Spleen (tissue), 11 donors: Measurements from ENCODE around the gene GTPBP1. TPM values are rescaled to one million over a fixed set of nuclear protein-coding genes. Genes with fewer than 3 reads are reported as not detected.

Source experiments
- DNase-seq: peaks from one replicate; pipeline ENCODE4 v3.0.0-alpha.2; 2020
- H3K27ac ChIP-seq, 8 donors: fragments of 200-600 bp; sonication (generic) in 7 of 8; 1 replicate in 4 of 8; 2 replicates in 4 of 8; pipeline versions ENCODE4 v1.5.0 to v1.8.0; 2016 to 2021; ENCODE audit warnings: inconsistent platforms in 4 of 8, mild to moderate bottlenecking in 4 of 8, moderate library complexity in 1 of 8
- H3K27me3 ChIP-seq, 7 donors: fragments of 200-600 bp; sonication (generic) in 6 of 7; replicated peaks in 1 of 7; 1 replicate in 4 of 7; 2 replicates in 3 of 7; pipeline versions ENCODE4 v1.5.0 to v1.8.0; 2016 to 2021; ENCODE audit warnings: inconsistent platforms in 3 of 7, mild to moderate bottlenecking in 1 of 7
- H3K36me3 ChIP-seq, 6 donors: fragments of 200-600 bp; sonication (generic) in 5 of 6; 1 replicate in 4 of 6; 2 replicates in 2 of 6; pipeline versions ENCODE4 v1.5.0 to v1.8.0; 2016 to 2021; ENCODE audit warnings: inconsistent platforms in 2 of 6
- H3K4me1 ChIP-seq, 6 donors: fragments of 200-600 bp; sonication (generic) in 5 of 6; 1 replicate in 3 of 6; 2 replicates in 3 of 6; pipeline versions ENCODE4 v1.5.0 to v1.8.0; 2016 to 2021; ENCODE audit warnings: inconsistent platforms in 3 of 6
- H3K4me3 ChIP-seq, 8 donors: fragments of 200-600 bp; sonication (generic) in 7 of 8; 1 replicate in 4 of 8; 2 replicates in 4 of 8; pipeline versions ENCODE4 v1.5.0 to v1.8.0; 2016 to 2021; ENCODE audit warnings: inconsistent platforms in 4 of 8, mild to moderate bottlenecking in 4 of 8, moderate library complexity in 2 of 8
- H3K9me3 ChIP-seq, 8 donors: fragments of 200-600 bp; sonication (generic) in 7 of 8; 1 replicate in 4 of 8; 2 replicates in 4 of 8; pipeline versions ENCODE4 v1.5.0 to v1.8.0; 2016 to 2021; ENCODE audit warnings: inconsistent platforms in 4 of 8
- POLR2A ChIP-seq, 3 donors: fragments of 450-650 bp; IDR thresholded peaks; one replicate each; pipeline ENCODE4 v1.5.1; 2017; ENCODE audit warnings: antibody characterized with exemption in 3 of 3, mild to moderate bottlenecking in 1 of 3
- POLR2AphosphoS5 ChIP-seq, 3 donors: sonication (generic); formaldehyde crosslinking; IDR thresholded peaks; one replicate each; pipeline ENCODE4 v1.5.1; 2017; ENCODE audit warnings: antibody characterized with exemption in 3 of 3
- WGBS, 5 donors: extraction: QIAGEN DNeasy Blood & Tissue Kit in 3 of 5; methylation state at CpG; one replicate each; pipeline versions ENCODE4 v1.1.5 to v1.1.7; 2013 to 2018; 5-methylcytosine and 5-hydroxymethylcytosine counted together
- intact Hi-C: fragments of 100-400 bp; cut with DNase I; formaldehyde crosslinking; loops from one replicate; pipeline ENCODE4 v1.15.0; 2023; ENCODE audit warnings: low total_unique reads
- polyA plus RNA-seq, 3 donors: library from polyadenylated mRNA; stranded (reverse); fragments of 200-250 nt; gene quantifications; one replicate each; pipeline ENCODE4 v1.2.1, GENCODE V29; 2013
- total RNA-seq, 7 donors: library from RNA; depleted of rRNA in 3 of 7; stranded (reverse); fragments of >200 nt in 3 of 7; fragmentation: NEBNext Ultra II Directional in 4 of 7; extraction: Animal tissue kit (Norgen Biotek cat#: 25700) in 4 of 7; gene quantifications; one replicate each; pipeline versions ENCODE4 v1.1.0 to v1.2.1, GENCODE V29; 2016 to 2021
- TF ChIP-seq, protein P1 (sequence below), 11 experiments: fragments of 200-600 bp in 7 of 11; fragments of 450-650 bp in 4 of 11; sonication (generic) in 4 of 11; IDR thresholded peaks in 8 of 11; conservative IDR thresholded peaks in 3 of 11; 1 replicate in 7 of 11; 2 replicates in 4 of 11; pipeline versions ENCODE4 v1.4.0 to v1.8.0; 2016 to 2021; ENCODE audit warnings: antibody characterized with exemption in 11 of 11, inconsistent platforms in 4 of 11, mild to moderate bottlenecking in 1 of 11
- donor health status: healthy with polysubstance abuse.
- donor health status: DM: no; HTN: no; CAD: no; lungs with moderate emphysema.
- donor health status: DM: no; HTN: no; CAD: no.
- donor health status: Bipolar disorder and iron deficiency.
- donor health status: healthy.
- donor health status: DM: no; HTN: no; CAD: no.
- donor health status: DM: yes; HTN: yes; CAD: no.

The GTPBP1 gene
- total and polyA plus RNA-seq, 10 donors = 9.7 to 134 (median 91.3) TPM

DNA sequence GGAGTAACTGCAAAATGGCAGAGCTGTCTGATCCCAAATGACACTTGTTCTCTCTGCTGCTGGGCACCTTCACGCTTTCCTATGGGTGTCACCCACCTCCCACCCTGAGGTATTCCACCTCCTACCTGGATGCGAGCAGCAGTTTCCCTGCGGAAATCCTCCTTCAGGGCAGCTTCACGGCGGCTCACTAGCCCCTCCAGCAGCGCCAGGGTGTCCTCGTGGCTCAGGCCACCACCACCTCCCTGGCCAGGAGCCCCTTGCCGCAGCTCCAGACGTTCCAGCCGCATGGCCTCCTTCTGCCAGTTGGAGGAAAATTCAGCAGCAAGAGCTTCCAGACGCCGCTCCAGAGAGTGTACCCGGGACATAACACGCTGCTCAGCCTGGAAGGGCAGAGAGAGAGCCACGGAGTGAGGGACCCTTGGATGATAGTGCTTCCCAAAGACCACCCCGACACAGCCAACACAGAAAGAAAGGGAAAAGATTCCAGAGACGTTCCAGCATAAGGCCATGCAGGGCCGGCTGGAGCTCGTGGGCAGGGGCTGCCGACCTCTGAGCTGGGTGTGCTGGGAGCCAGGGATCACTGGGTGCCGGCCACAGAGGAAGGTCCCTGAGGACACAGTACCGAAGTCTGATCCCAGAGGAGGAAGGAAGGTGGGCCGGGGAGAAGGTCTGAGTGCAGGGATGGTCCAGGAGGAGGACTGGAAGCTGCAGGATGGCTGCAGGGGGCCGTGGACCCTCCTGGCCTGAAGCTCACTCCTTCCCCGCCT, 36.6 kb downstream of the GTPBP1 start:
- Histone ChIP-seq H3K36me3 (peaks cover 28 to 100% (median 100%) of the 10 kb centered on the region in 6 donors), H3K9me3 (no peaks in the 10 kb centered on the region), H3K27me3 (no peaks in the 10 kb centered on the region), H3K27ac (peak overlapping the region in 1 of 8 donors; percentile 1), H3K4me3 (no peak overlapping the region), H3K4me1 (peaks cover 0 to 46% (median 14%) of the 10 kb centered on the region in 6 donors)
- TF ChIP-seq POLR2AphosphoS5 (IDR thresholded peaks at IDR 0.05) = peak; percentile 34 to 78 (median 41)
- TF ChIP-seq, protein P1, sequence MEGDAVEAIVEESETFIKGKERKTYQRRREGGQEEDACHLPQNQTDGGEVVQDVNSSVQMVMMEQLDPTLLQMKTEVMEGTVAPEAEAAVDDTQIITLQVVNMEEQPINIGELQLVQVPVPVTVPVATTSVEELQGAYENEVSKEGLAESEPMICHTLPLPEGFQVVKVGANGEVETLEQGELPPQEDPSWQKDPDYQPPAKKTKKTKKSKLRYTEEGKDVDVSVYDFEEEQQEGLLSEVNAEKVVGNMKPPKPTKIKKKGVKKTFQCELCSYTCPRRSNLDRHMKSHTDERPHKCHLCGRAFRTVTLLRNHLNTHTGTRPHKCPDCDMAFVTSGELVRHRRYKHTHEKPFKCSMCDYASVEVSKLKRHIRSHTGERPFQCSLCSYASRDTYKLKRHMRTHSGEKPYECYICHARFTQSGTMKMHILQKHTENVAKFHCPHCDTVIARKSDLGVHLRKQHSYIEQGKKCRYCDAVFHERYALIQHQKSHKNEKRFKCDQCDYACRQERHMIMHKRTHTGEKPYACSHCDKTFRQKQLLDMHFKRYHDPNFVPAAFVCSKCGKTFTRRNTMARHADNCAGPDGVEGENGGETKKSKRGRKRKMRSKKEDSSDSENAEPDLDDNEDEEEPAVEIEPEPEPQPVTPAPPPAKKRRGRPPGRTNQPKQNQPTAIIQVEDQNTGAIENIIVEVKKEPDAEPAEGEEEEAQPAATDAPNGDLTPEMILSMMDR (IDR thresholded peaks at IDR 0.05 in 8 of 11, conservative IDR thresholded peaks at IDR 0.05 in 3 of 11) = no peak
- 93 to 97% (median 95%) methylated on average over 25 of the region's 25 CpGs for WGBS, 5 donors
- intact Hi-C loops = no loop called here
- no peak for DNase-seq

DNA sequence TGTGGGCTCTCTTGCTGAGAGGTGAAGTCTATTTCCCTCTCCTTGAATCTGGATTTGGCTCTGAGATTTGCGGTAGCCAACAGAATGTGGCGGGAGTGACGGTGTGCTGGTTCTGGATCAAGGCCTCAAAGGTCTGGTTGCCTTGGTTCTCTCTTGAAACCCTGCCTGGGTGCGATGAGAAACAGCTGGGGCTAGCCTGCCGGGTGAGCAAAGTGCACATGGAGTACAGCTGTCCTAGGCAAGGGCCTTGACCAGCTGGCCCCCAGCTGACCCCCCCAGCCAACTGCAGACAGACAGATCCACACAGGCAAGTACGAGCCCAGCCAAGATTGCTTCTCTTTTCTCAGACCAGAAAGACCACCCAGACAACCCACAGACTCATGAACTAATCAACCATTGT, 39.2 kb downstream of the GTPBP1 start:
- Histone ChIP-seq H3K4me1 (peaks cover 0 to 46% (median 7%) of the 10 kb centered on the region in 6 donors), H3K27me3 (no peaks in the 10 kb centered on the region), H3K9me3 (no peaks in the 10 kb centered on the region), H3K36me3 (peaks cover 21 to 100% (median 100%) of the 10 kb centered on the region in 6 donors), H3K4me3 (no peak overlapping the region), H3K27ac (peak overlapping the region in 2 of 8 donors; percentile 11 to 45)
- 86 to 100% (median 93%) methylated on average over 4 to 6 of the region's 6 CpGs for WGBS, 5 donors
- DNase-seq = no peak
- TF ChIP-seq, protein P1 (IDR thresholded peaks at IDR 0.05 in 8 of 11, conservative IDR thresholded peaks at IDR 0.05 in 3 of 11) = no peak
- peak; percentile 13 to 40 (median 14) for TF ChIP-seq POLR2AphosphoS5 (IDR thresholded peaks at IDR 0.05)
- TF ChIP-seq POLR2A (IDR thresholded peaks at IDR 0.05) = no peak
- intact Hi-C loops = no loop called here

DNA sequence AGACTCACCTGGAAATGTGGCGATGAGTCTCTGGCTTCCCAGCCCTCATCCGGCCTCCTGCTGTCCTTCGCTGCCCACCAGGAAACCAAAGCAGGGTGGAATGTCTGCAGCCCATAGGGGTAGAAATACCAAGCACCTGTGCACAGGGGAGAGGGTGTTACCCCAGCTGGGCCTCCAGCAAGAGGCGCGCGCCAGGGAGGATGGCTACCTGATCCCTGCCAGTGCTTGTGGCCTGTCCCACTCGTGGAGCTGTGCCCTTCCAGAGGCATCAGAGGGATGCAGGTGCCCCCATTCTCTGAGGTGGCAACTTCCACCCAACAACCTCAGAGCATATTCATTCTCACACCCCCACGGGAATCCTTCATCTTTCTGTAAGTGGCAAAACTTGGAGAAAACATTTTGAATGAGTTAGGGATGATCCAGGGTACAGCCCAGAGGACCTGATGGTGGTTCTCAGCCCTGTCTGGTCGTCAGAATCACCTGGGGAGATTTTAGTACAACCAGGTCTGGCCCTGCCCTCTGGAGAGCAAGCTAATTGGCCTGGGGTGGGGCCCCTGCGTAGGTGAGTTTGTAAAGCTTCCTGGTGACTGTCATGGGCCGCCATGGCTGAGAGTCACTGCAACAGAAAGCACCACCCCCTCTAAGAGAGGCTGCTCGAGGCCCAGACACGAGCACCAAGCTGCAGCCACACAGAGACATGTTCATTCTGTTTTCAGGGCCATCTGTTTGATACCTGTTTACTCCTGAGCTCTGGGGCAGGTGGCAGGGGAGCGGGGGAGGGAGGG, 40.1 kb downstream of the GTPBP1 start:
- WGBS, 5 donors = 92 to 96% (median 94%) methylated on average over 10 to 14 of the region's 14 CpGs
- H3K4me3 ChIP-seq = no peak overlapping the region
- DNase-seq = no peak
- H3K36me3 ChIP-seq = peaks cover 23 to 100% (median 100%) of the 10 kb centered on the region in 6 donors
- intact Hi-C loops = no loop called here
- peaks cover 5 to 46% (median 10%) of the 10 kb centered on the region in 6 donors for H3K4me1 ChIP-seq
- H3K27me3 ChIP-seq = no peaks in the 10 kb centered on the region
- TF ChIP-seq POLR2A (IDR thresholded peaks at IDR 0.05) (no peak), POLR2AphosphoS5 (IDR thresholded peaks at IDR 0.05) (peak in 2 of 3 donors; percentile 28 to 65)
- H3K27ac ChIP-seq = peak overlapping the region in 2 of 8 donors; percentile 11 to 45
- no peaks in the 10 kb centered on the region for H3K9me3 ChIP-seq

DNA sequence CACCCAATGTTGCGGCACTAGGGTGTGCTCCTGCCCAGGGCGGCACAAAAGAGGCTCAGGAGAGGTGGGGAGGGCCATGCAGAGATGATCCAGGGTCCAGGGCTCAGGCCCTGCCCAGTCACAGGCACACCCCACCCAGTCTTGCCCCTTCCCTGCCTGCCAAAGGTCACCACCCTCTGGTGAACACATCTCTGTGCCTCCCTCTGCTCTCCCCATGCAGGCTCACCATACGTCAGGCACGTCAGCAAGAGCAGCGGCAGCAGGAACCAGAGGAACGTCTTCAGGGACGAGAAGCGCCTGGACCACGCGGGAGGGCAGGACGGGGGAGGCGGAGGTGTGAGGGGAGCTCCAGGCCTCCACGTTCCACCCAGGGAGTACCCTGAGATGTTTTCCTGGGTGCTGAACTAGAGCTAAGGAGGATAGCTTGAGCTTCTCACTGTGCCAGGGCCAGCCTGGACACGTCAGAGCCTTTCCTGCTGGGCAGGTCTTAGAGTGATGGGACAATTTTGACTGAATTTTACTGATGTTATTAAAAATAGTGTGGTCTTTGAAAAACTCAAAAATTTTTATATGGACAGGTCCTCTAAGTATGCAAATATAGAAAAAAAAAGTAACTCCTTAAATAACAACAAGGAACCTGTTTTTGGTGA, 42.9 kb downstream of the GTPBP1 start:
- Histone ChIP-seq H3K36me3 (peaks cover 12 to 100% (median 90%) of the 10 kb centered on the region in 6 donors), H3K9me3 (no peaks in the 10 kb centered on the region), H3K4me3 (no peak overlapping the region), H3K4me1 (peaks cover 25 to 63% (median 36%) of the 10 kb centered on the region in 6 donors), H3K27me3 (no peaks in the 10 kb centered on the region), H3K27ac (peak overlapping the region in 3 of 8 donors; percentile 5 to 51 (median 26))
- TF ChIP-seq, protein P1 (IDR thresholded peaks at IDR 0.05 in 8 of 11, conservative IDR thresholded peaks at IDR 0.05 in 3 of 11) = no peak
- peak; percentile 50 to 80 (median 51) for TF ChIP-seq POLR2AphosphoS5 (IDR thresholded peaks at IDR 0.05)
- WGBS, 5 donors = 85 to 88% (median 88%) methylated on average over 13 to 14 of the region's 14 CpGs
- intact Hi-C loops = no loop called here
- no peak for DNase-seq
